Kidney glomerular epithelial cell (primary cell): ENCODE data around the gene PARD3.
"Not testable (repeated sequence)": the region's sequence is repeated elsewhere in the genome, so short reads cannot be mapped to it uniquely, and the experiment has no call there.

ENCODE experiments used
- DNase-seq: peaks from one replicate; lab custom pipeline; 2025; lab: John Stamatoyannopoulos, UW

PARD3 gene

GRCh38 chr10:34098821-34099567, 716.1 kb downstream of the PARD3 start:
- no peak for DNase-seq

- DNase-seq = no peak
Measured at GRCh38 chr10:34097682-34098081, 717.4 kb downstream of the PARD3 start.

GRCh38 chr10:34094961-34095360, 720.1 kb downstream of the PARD3 start:
- no peak for DNase-seq

- DNase-seq = no peak
Measured at GRCh38 chr10:34094146-34094696, 720.9 kb downstream of the PARD3 start.

- DNase-seq = no peak
Measured at GRCh38 chr10:34092891-34093290, 722.2 kb downstream of the PARD3 start.

- DNase-seq = no peak
Measured at GRCh38 chr10:34091635-34092195, 723.4 kb downstream of the PARD3 start.

GRCh38 chr10:34089253-34089652, 725.8 kb downstream of the PARD3 start:
- no peak for DNase-seq

- DNase-seq = no peak
Measured at GRCh38 chr10:34088208-34088794, 726.8 kb downstream of the PARD3 start.

- no peak for DNase-seq
Measured at GRCh38 chr10:34087095-34087418, 728.0 kb downstream of the PARD3 start.

- no peak for DNase-seq
Measured at GRCh38 chr10:34083567-34083966, 731.5 kb downstream of the PARD3 start.

- no peak for DNase-seq
Measured at GRCh38 chr10:34081948-34082347, 733.1 kb downstream of the PARD3 start.

- DNase-seq = no peak
Measured at GRCh38 chr10:34081347-34081743, 733.8 kb downstream of the PARD3 start.

GRCh38 chr10:34080485-34081346, 734.4 kb downstream of the PARD3 start:
- no peak for DNase-seq

- DNase-seq = no peak
Measured at GRCh38 chr10:34079702-34080484, 735.2 kb downstream of the PARD3 start.

- no peak for DNase-seq
Measured at GRCh38 chr10:34078745-34079470, 736.2 kb downstream of the PARD3 start.

GRCh38 chr10:34078017-34078744, 736.9 kb downstream of the PARD3 start:
- no peak for DNase-seq

GRCh38 chr10:34076443-34076842, 738.7 kb downstream of the PARD3 start:
- DNase-seq = no peak

- DNase-seq = no peak
Measured at GRCh38 chr10:34075254-34075926, 739.7 kb downstream of the PARD3 start.

GRCh38 chr10:34074051-34074450, 741.0 kb downstream of the PARD3 start:
- DNase-seq = no peak

- DNase-seq = not testable (repeated sequence)
Measured at GRCh38 chr10:34067741-34068140, 747.4 kb downstream of the PARD3 start.
